ENCODE data around the gene GET3.

GET3 gene

GRCh38 chr19:12782424-12783290 is 45.4 kb downstream of the GET3 start:
- DNase-seq, result peak; percentile 10

GRCh38 chr19:12783291-12783848 is 46.1 kb downstream of the GET3 start:
- no peak for DNase-seq

- no peak for DNase-seq
Observed at GRCh38 chr19:12783849-12784393, 46.6 kb downstream of the GET3 start.

- DNase-seq, result no peak
Observed at GRCh38 chr19:12784394-12784870, 47.1 kb downstream of the GET3 start.

- no peak for DNase-seq
Observed at GRCh38 chr19:12784871-12785430, 47.7 kb downstream of the GET3 start.

GRCh38 chr19:12785431-12786031 is 48.2 kb downstream of the GET3 start:
- no peak for DNase-seq

GRCh38 chr19:12786141-12786870 is 49.0 kb downstream of the GET3 start:
- DNase-seq, result no peak

- DNase-seq, result no peak
Observed at GRCh38 chr19:12786952-12787351, 49.7 kb downstream of the GET3 start.

GRCh38 chr19:12787458-12787857 is 50.2 kb downstream of the GET3 start:
- DNase-seq, result no peak

- no peak for DNase-seq
Observed at GRCh38 chr19:12788042-12788681, 50.9 kb downstream of the GET3 start.

- peak; percentile 19 for DNase-seq
Observed at GRCh38 chr19:12788682-12789097, 51.4 kb downstream of the GET3 start.

- DNase-seq, result no peak
Observed at GRCh38 chr19:12789098-12789903, 52.0 kb downstream of the GET3 start.

GRCh38 chr19:12789904-12790619 is 52.8 kb downstream of the GET3 start:
- DNase-seq, result peak; percentile 67

GRCh38 chr19:12790628-12791344 is 53.5 kb downstream of the GET3 start:
- DNase-seq, result no peak

GRCh38 chr19:12791345-12792050 is 54.2 kb downstream of the GET3 start, which contains the start of gene JUNB:
Gene JUNB, plus strand, starts transcription at chr19:12791486. Its CDS starts 286 bp downstream, at chr19:12791772.
- peak; percentile 70 for DNase-seq

- peak; percentile 35 for DNase-seq
Observed at GRCh38 chr19:12792051-12792852, 55.0 kb downstream of the GET3 start.

- no peak for DNase-seq
Observed at GRCh38 chr19:12792853-12793289, 55.6 kb downstream of the GET3 start.
